Duodenal mucosa (tissue), 2 donors: ENCODE measurements around the gene ZP3.
"Not testable (repeated sequence)": the region's sequence is repeated elsewhere in the genome, so short reads cannot be mapped to it uniquely, and the experiment has no call there.

Experiments used
- H3K27ac ChIP-seq: one replicate; pipeline ENCODE4 v1.7.0; 2013; ENCODE audit warnings: low read depth, low read length
- H3K27me3 ChIP-seq, 2 donors: one replicate each; pipeline ENCODE4 v1.7.0; 2013; ENCODE audit warnings: low read length in 2 of 2, control low read depth in 1 of 2; ENCODE audit not compliant: insufficient read depth in 2 of 2, control insufficient read depth in 1 of 2
- H3K36me3 ChIP-seq, 2 donors: one replicate each; pipeline ENCODE4 v1.7.0; 2013; ENCODE audit warnings: low read length in 2 of 2, control low read depth in 1 of 2; ENCODE audit not compliant: insufficient read depth in 2 of 2, control insufficient read depth in 1 of 2
- H3K4me1 ChIP-seq, 2 donors: one replicate each; pipeline ENCODE4 v1.7.0; 2013; ENCODE audit warnings: low read length in 2 of 2, control low read depth in 1 of 2; ENCODE audit not compliant: insufficient read depth in 2 of 2, control insufficient read depth in 1 of 2
- H3K4me3 ChIP-seq, 2 donors: one replicate each; pipeline ENCODE4 v1.7.0; 2013; ENCODE audit warnings: low read length in 2 of 2, low read depth in 1 of 2
- H3K9ac ChIP-seq, 2 donors: one replicate each; pipeline ENCODE4 v1.7.0; 2013; ENCODE audit warnings: low read length in 2 of 2, low read depth in 1 of 2
- H3K9me3 ChIP-seq, 2 donors: one replicate each; pipeline ENCODE4 v1.7.0; 2013; ENCODE audit warnings: low read length in 2 of 2, control low read depth in 1 of 2; ENCODE audit not compliant: control insufficient read depth in 1 of 2

Gene ZP3

DNA sequence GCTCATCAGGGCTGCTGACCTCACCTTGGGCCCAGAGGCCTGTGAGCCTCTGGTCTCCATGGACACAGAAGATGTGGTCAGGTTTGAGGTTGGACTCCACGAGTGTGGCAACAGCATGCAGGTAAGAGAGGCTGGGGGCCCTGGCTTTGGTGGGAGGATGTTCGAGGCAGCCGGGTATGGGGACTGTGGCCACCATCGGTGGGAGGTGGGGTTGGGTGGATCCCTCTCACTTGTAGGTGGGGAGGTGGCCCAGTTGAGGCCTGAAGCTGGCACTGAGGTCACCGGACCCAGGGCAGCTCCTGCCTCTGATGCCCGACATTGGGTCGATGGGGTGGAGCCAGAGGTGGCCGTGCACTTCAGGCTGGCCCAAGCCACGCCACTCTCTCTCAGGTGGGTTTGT is 406 bp downstream of the ZP3 start:
- Histone ChIP-seq H3K9ac (no peak overlapping the region), H3K4me1 (no peaks in the 10 kb centered on the region), H3K9me3 (no peaks in the 10 kb centered on the region), H3K27ac (no peak overlapping the region), H3K36me3 (no peaks in the 10 kb centered on the region), H3K27me3 (no peaks in the 10 kb centered on the region), H3K4me3 (no peak overlapping the region)

DNA sequence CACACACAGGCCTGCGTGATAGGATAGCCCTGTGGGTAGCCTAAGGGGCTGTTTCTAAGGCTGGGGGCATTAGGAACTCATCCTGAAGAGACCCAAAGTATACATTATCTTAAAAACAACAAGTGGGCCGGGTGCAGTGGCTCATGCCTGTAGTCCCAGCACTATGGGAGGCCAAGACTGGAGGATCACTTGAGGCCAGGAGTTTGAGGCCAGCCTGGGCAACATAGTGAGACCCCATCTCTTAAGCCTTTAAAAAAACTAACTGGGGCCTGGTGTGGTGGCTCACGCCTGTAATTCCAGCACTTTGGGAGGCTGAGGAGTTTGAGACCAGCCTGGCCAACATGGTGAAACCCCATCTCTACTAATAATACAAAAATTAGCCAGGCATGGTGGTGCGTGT is 808 bp downstream of the ZP3 start:
- not testable (repeated sequence) for H3K9me3 ChIP-seq, H3K4me1 ChIP-seq, H3K36me3 ChIP-seq, H3K27ac ChIP-seq, H3K27me3 ChIP-seq, H3K9ac ChIP-seq, H3K4me3 ChIP-seq

DNA sequence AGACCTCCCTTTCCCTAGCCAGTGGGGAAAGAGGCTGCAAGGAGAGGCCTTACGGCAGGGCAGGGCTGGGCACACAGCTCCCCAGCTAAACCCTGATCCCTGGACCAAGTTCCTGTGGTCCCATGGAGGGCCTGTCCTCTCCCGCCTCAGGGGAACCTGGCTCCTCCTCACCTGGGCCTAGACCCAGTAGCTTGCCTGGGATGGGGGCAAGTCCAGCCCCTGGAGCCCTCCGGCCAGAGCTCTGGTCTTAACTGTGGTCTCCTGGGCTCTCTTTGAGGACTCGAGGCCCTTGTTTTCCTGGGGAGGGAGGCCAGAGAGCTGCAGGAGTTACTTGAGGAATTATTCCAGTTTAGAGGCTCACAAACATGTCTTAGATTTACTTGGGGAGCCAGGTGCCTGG is 1.5 kb downstream of the ZP3 start:
- no peak overlapping the region for H3K9ac ChIP-seq
- H3K9me3 ChIP-seq = no peaks in the 10 kb centered on the region
- H3K36me3 ChIP-seq = no peaks in the 10 kb centered on the region
- H3K4me3 ChIP-seq = no peak overlapping the region
- H3K27ac ChIP-seq = no peak overlapping the region
- no peaks in the 10 kb centered on the region for H3K27me3 ChIP-seq
- no peaks in the 10 kb centered on the region for H3K4me1 ChIP-seq

DNA sequence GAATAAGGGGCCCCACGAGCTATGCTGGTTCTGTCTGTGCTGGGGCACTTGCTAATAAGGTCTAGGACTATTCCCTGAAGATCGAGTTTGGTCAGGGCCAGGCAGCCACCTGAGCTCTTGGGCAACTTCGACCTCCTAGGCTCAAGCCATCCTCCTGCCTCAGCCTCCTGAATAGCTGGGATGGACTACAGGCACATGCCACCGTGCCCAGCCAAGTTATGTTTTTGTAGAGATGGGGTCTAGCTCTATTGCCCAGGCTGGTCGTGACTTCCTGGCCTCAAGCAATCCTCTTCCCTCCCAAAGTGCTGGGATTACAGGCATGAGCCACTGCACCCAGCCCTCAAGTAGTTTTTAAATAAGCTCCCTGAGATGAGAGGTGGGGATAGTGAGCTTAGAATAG is 2.9 kb downstream of the ZP3 start:
- H3K4me1 ChIP-seq = no peaks in the 10 kb centered on the region
- no peak overlapping the region for H3K4me3 ChIP-seq
- H3K36me3 ChIP-seq = no peaks in the 10 kb centered on the region
- H3K9ac ChIP-seq = no peak overlapping the region
- no peaks in the 10 kb centered on the region for H3K27me3 ChIP-seq
- H3K27ac ChIP-seq = no peak overlapping the region
- H3K9me3 ChIP-seq = no peaks in the 10 kb centered on the region

DNA sequence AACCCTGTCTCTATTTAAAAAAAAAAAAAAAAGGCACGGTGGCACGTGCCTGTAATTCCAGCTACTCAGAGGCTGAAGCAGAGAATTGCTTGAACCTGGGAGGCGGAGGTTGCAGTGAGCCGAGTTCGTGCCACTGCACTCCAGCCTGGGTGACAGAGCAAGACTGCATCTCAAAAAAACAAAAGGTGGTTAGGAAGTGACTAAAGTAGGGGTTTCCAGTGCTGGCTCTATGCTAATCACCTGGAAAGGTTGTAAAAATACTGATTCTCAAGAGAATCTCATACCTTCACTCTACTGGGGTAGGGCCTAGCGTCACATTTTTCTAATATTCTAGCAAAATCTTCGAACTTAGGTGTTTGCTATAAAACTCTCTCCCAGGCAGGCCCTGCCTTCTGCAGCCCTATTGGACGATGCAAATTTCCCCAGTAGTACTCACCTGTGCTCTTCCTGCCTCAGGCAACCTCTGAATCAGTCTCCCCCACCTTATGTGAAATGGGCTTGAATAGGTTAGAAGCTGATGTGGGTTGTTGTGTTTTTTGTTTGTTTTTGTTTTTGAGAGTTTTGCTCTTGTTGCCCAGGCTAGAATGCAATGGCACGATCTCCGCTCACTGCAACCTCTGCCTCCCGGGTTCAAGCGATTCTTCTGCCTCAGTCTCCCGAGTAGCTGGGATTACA is 3.5 kb downstream of the ZP3 start:
- Histone ChIP-seq H3K4me1 (no peaks in the 10 kb centered on the region), H3K27me3 (no peaks in the 10 kb centered on the region), H3K27ac (no peak overlapping the region), H3K36me3 (no peaks in the 10 kb centered on the region), H3K9ac (no peak overlapping the region), H3K4me3 (no peak overlapping the region), H3K9me3 (no peaks in the 10 kb centered on the region)

DNA sequence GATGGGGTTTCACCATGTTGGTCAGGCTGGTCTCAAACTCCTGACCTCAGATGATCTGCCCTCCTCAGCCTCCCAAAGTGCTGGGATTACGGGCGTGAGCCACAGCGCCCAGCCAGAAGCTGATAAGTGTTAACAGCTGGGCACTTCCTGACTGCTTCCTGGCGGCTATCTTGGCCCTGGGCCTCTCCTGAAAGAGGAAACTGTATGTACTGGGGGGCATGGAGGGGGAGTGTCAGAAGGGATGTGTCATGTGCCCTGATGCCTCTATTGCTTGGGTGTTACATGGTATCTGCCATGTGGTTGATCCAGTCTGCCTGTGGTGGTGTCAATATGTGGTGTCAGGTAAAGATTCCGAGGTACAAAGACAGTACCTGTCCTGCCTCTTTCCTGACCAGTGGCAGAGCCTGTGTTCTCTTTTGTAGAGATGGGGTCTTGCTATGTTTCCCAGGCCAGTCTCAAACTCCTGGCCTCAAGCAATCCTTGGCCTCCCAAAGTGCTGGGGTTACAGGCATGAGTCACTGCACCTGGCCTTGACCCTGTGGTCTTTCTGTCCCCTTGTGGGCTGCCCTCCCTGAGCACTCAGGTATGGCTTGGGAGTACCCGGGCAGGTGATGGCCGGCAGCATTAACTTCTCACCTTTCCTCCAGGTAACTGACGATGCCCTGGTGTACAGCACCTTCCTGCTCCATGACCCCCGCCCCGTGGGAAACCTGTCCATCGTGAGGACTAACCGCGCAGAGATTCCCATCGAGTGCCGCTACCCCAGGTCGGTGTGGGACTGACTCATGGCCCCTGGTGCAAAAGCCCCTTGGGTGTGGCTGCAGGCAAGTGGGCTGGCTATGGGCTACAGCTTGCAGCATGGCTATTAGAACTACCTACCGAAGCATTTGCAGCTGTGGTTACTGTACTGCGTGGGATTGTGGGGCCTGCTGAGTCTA is 4.4 kb downstream of the ZP3 start:
- Histone ChIP-seq H3K36me3 (no peaks in the 10 kb centered on the region), H3K27ac (no peak overlapping the region)

DNA sequence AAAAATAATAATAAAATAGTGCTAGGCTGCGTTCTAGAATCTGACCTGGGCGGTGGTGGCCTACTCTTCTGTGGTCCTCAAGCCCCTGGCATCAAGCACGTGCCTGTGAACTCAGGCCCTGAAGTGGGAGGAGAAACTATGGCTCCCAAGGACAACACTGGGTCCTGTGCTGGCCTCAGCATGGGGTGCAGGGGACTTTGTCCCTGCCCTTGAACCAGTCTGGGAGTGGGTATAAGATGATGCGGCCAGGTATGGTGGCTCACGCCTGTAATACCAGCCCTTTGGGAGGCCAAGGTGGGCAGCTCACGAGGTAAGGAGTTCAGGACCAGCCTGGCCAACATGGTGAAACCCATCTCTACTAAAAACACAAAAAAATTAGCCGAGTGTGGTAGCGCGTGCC is 5.5 kb downstream of the ZP3 start:
- H3K27me3 ChIP-seq = no peaks in the 10 kb centered on the region
- H3K9ac ChIP-seq = no peak overlapping the region
- H3K4me1 ChIP-seq = no peaks in the 10 kb centered on the region
- no peaks in the 10 kb centered on the region for H3K9me3 ChIP-seq
- H3K27ac ChIP-seq = no peak overlapping the region
- no peaks in the 10 kb centered on the region for H3K36me3 ChIP-seq
- H3K4me3 ChIP-seq = no peak overlapping the region

More for the DNA sequence above, 4.4 kb downstream of the ZP3 start:
- Histone ChIP-seq H3K27me3 (no peaks in the 10 kb centered on the region), H3K4me3 (no peak overlapping the region), H3K9ac (no peak overlapping the region), H3K4me1 (no peaks in the 10 kb centered on the region), H3K9me3 (no peaks in the 10 kb centered on the region)

DNA sequence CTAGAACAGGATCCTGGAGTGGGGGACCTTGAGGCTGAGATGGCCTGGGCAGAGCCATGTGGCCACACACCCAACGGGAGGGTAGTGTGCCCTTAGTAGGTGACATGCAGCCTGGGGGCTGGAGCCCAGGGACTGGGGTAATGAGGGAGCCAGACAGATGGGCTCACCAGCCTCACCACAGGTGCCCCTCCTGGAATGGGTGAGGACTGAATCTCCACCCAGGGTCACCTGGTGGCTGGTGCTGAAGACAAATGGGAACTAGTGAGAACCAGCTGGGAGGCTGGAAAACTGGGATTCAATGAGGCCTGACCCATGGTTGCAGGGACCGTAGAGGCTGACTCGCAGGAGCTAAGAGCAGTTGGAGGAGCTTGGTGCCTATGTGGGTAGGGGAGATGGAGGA is 6.1 kb downstream of the ZP3 start:
- Histone ChIP-seq H3K9me3 (no peaks in the 10 kb centered on the region), H3K9ac (no peak overlapping the region), H3K27me3 (no peaks in the 10 kb centered on the region), H3K4me3 (no peak overlapping the region), H3K4me1 (no peaks in the 10 kb centered on the region), H3K36me3 (no peaks in the 10 kb centered on the region), H3K27ac (no peak overlapping the region)

DNA sequence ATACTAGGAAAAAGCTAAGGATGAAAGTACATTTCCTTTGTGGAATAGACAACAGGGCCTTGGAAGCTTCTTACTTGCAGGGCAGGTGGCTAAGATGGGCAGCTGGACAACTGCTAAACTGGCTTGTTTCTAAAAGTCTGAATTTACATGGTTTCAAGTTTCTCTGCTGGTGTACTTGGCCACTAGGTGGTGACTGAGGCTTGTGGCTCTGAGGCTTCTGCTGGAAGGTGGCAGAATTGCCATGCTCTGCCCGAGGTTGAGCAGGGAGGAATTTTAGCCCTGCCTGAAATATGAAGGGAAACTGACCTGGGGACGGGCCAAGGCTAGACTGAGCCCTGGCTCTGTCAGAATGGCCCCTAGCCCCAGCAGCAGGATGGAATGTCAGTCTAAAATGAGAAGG is 13.1 kb downstream of the ZP3 start:
- not testable (repeated sequence) for H3K27me3 ChIP-seq, H3K4me3 ChIP-seq, H3K9ac ChIP-seq

DNA sequence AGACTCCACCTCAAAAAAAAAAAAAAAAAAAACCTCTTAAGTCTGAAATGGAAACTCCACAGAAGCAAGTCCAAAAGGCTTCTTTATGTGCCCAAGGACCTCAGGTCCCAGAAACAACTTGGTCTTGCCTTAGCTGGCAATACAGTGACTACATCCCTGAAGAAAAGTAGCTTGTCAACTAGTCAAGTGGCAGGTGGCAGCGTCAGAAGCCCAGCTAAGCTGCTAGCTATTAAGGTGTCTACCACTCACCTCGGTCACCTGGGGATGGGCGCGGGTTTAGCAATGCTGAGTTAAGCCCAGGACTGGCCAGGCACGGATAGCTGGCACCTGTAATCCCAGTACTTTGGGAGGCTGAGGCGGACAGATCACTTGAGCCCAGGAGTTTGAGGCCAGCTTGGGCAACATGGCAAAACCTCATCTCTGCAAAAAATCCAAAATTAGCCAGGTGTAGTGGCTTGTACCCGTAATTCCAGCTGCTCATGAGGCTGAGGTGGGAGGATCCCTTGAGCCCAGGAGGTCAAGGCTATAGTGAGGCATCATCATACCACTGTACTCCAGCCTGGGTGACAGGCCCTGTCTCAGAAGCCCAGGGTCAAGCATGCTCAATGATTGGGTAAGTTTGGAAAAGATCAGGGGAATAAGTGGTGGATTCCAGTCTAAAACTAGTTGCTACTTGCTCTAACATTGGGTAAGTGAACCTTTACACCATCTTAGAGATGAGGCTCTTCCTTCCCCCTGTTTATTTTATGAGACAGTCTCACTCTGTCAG is 14.6 kb downstream of the ZP3 start:
- not testable (repeated sequence) for H3K4me3 ChIP-seq, H3K9me3 ChIP-seq, H3K27ac ChIP-seq, H3K27me3 ChIP-seq, H3K9ac ChIP-seq, H3K4me1 ChIP-seq, H3K36me3 ChIP-seq

More for the DNA sequence above, 13.1 kb downstream of the ZP3 start:
- not testable (repeated sequence) for H3K9me3 ChIP-seq, H3K4me1 ChIP-seq, H3K27ac ChIP-seq, H3K36me3 ChIP-seq
